Stimulated activated naive CD4-positive, alpha-beta T cell (primary cell): ENCODE data around the gene APOBR.
"Not testable (repeated sequence)": the region's sequence is repeated elsewhere in the genome, so short reads cannot be mapped to it uniquely, and the experiment has no call there.

Experiments
- DNase-seq, 6 experiments: peaks; one replicate each; lab custom pipeline; 2025; lab: John Stamatoyannopoulos, UW

APOBR gene

GRCh38 chr16:28527100-28527785 lies 32.8 kb downstream of the APOBR start:
- DNase-seq, result not testable (repeated sequence)

- DNase-seq, result no peak
These were observed 33.5 kb downstream of the APOBR start for GRCh38 chr16:28527985-28528384.

DNA sequence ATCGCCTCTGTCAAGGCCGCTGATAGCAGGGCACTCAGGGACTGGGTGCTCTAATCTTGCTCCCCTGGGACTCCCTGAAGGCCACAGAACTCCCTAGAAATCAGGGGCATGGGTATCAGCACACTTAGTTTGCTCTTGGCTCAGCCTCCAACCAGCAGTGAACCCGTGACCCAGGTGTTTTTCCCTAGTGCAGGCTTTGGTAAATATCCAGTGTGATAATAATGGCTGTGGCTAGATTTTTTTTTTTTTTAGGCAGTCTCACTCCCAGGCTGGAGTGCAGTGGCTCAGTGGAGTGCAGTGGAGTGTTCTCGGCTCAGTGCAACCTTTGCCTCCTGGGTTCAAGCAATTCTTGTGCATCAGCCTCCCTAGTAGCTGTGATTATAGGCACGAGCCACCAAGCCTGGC lies 34.0 kb downstream of the APOBR start:
- no peak for DNase-seq

DNA sequence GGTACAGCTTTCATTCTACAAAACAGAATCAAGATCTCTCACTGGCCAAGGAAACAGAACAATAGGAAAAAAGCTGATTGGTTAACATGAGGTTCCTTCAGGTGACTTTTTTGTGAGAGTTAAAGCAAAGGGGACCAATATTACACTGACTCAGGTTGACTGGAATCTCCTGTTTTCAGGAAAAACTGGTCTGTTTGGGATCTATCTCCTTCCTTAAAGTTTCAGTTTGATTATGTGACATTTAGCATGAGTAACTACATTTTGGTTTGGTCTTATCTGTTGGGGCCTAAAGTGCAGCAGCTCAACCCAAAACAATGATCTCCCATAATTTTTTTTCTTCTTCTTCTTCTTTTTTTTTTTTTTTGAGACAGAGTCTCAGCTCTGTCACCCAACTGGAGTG lies 34.7 kb downstream of the APOBR start:
- DNase-seq, result no peak

- no peak for DNase-seq
These were observed 37.6 kb downstream of the APOBR start for GRCh38 chr16:28531777-28532744.

GRCh38 chr16:28532940-28533647 lies 38.7 kb downstream of the APOBR start:
- DNase-seq, result no peak

GRCh38 chr16:28534542-28535373 lies 40.3 kb downstream of the APOBR start:
- DNase-seq, result peak in 3 of 6 experiments; percentile 32 to 50 (median 42)

DNA sequence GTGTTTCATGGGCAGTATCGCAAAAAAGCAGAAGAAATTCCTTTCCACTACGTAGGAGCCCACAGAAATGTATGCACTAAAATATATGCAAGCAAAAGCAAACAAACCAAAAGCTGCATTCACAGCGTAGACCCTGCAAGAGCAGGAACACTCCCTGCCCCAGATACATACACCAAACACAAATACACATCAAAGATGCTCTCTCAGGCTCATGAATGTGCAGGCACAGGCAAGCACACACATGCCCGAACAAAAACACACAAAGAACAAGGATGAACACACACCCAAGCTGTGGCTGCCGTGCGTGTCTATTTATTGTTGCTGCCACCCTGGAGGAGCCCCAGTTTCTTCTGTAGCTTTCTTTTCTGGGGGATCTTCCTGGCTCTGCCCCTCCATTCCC lies 42.6 kb downstream of the APOBR start:
- DNase-seq, result no peak

- no peak for DNase-seq
These were observed 43.7 kb downstream of the APOBR start for GRCh38 chr16:28537964-28538732.

- DNase-seq, result no peak
These were observed 44.5 kb downstream of the APOBR start, which contains the start of gene NUPR1 for GRCh38 chr16:28538733-28539596. NUPR1 (minus strand) TSS chr16:28538974; CDS start chr16:28538907, 67 bp downstream.

DNA sequence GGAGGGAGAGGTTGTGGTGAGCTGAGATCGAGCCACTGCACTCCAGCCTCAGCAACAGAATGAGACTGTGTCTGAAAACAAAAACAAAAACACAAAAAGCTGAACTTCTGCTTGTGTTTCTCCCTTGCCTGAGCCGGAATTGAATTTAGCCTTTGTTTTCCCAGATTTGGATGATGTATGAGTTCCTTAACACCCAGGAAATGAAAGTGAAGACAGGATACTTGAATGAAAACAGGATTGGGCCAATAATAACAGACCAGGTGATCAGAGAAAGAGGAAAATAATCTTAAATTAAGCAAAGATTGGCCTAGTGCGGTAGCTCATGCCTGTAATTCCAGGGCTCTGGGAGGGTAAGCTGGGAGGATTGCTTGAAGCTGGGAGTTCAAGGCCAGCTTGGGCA lies 45.9 kb downstream of the APOBR start:
- DNase-seq, result no peak

- DNase-seq, result no peak
These were observed 48.2 kb downstream of the APOBR start for GRCh38 chr16:28542646-28543045.

- peak in 1 of 6 experiments; percentile 3 for DNase-seq
These were observed 48.6 kb downstream of the APOBR start for GRCh38 chr16:28543072-28543471.

DNA sequence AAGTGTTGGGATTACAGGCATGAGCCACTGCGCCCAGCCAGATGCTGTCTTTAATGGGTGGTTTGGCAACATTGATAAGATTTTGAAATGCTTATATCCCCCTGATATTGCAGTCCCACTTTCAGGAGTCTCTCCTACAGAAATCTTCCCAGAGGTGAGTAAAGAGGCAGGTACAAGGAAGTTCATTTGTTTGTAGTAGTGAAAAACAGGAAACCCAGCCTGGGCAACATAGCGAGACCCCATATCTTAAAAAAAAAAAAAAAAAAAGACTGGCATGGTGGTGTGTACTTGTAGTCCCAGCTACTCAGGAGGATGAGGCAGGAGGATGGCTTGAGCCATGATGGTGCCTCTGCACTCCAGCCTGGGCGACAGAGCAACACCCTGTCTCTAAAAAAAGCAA lies 50.6 kb downstream of the APOBR start:
- no peak for DNase-seq

- not testable (repeated sequence) for DNase-seq
These were observed 51.5 kb downstream of the APOBR start for GRCh38 chr16:28545964-28546363.

DNA sequence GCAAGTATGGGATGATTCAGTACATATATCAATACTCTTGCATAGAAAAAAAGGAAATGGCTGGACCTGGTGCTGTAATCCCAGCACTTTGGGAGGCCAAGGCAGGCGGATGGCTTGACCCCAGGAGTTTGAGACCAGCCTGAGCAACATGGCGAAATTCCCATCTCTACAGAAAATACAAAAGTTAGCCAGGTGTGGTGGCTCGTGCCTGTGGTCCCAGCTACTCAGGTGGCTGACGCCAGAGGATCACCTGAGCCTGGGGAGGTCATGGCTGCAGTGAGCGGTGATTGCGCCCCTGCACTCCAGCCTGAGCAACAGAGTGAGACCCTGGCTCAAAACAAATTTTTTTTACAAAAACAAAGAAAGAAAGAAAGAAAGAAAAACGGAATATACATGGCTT lies 52.2 kb downstream of the APOBR start:
- DNase-seq, result no peak

GRCh38 chr16:28548306-28548802 lies 53.9 kb downstream of the APOBR start:
- no peak for DNase-seq
